GM12878 (cell line): Measurements from ENCODE around the gene MTMR10. TPM values are rescaled to one million over a fixed set of nuclear protein-coding genes. Genes with fewer than 3 reads are reported as not detected.

Experiments used
- ATAC-seq: fragments of 200-7000 bp; cut with Tn5 transposase; 3 replicates; pipeline ENCODE4 v1.9.1; 2020; ENCODE audit warnings: mild to moderate bottlenecking, moderate library complexity
- BruUV-seq: library from RNA; stranded (reverse); fragments of 400-500 nt; replicated peaks from 2 replicates; lab custom pipeline; 2021; lab: Mats Ljungman, UMichigan
- CTCF ChIA-PET: fragments of 300-600 bp; sonication (Branson Sonifier 250); formaldehyde crosslinking; extraction: SDS; loops from one replicate; lab custom pipeline; 2021; ENCODE audit warnings: inconsistent platforms; lab: Yijun Ruan, JAX
- POLR2A ChIA-PET: fragments of 350-600 bp; formaldehyde crosslinking; extraction: SDS; loops from one replicate; lab custom pipeline; 2021; ENCODE audit warnings: inconsistent platforms; lab: Charles Lee
- RAD21 ChIA-PET: fragments of 300-600 bp; sonication (Branson Sonifier 250); formaldehyde crosslinking; loops from one replicate; lab custom pipeline; 2023; ENCODE audit warnings: antibody characterized with exemption; ENCODE audit not compliant: unreplicated experiment; lab: Charles Lee
- SMC1A ChIA-PET: fragments of 300-600 bp; sonication (Branson Sonifier 250); formaldehyde crosslinking; loops from one replicate; lab custom pipeline; 2023; ENCODE audit not compliant: unreplicated experiment, uncharacterized antibody; lab: Charles Lee
- DNase-seq: peaks from one replicate; pipeline ENCODE4 v3.0.0-alpha.2; 2011; ENCODE audit warnings: low read depth, low spot score
- FAIRE-seq: peaks from 3 replicates; lab custom pipeline; 2011; peaks lifted over from hg19 to GRCh38; lab: Jason Lieb, UNC
- H2AFZ ChIP-seq: 2 replicates; pipeline ENCODE4 v1.6.0; 2011; ENCODE audit warnings: low read depth, low read length, control low read depth; ENCODE audit not compliant: control insufficient read depth
- H3K27ac ChIP-seq: 2 replicates; pipeline ENCODE4 v1.5.1; 2011; ENCODE audit warnings: control low read depth; ENCODE audit not compliant: control insufficient read depth, insufficient read depth
- H3K27me3 ChIP-seq, 2 experiments: replicated peaks in 1 of 2; 2 replicates each; pipeline versions ENCODE4 v1.6.0 to v1.6.1; 2011; ENCODE audit warnings: low read length in 1 of 2; ENCODE audit not compliant: control insufficient read depth in 2 of 2, insufficient read depth in 2 of 2
- H3K36me3 ChIP-seq, 2 experiments: 2 replicates each; pipeline ENCODE4 v1.5.1; 2011; ENCODE audit warnings: low read length in 1 of 2; ENCODE audit not compliant: control insufficient read depth in 2 of 2, insufficient read depth in 2 of 2
- H3K4me1 ChIP-seq: 2 replicates; pipeline ENCODE4 v1.6.1; 2011; ENCODE audit warnings: mild to moderate bottlenecking, low read length, moderate library complexity, mixed read lengths; ENCODE audit not compliant: control insufficient read depth, insufficient read depth
- H3K4me2 ChIP-seq: 2 replicates; pipeline ENCODE4 v1.6.0; 2011; ENCODE audit warnings: control low read depth; ENCODE audit not compliant: control insufficient read depth, insufficient read depth
- H3K4me3 ChIP-seq: fragments of 200-600 bp; sonication (generic); 2 replicates; pipeline ENCODE4 v1.5.1; 2016
- H3K79me2 ChIP-seq: 2 replicates; pipeline ENCODE4 v1.6.0; 2011; ENCODE audit warnings: low read length; ENCODE audit not compliant: control insufficient read depth, insufficient read depth
- H3K9ac ChIP-seq: 2 replicates; pipeline ENCODE4 v1.8.0; 2011; ENCODE audit warnings: low read length, control low read depth, mixed read lengths; ENCODE audit not compliant: control insufficient read depth, insufficient read depth
- H3K9me3 ChIP-seq: replicated peaks from 3 replicates; pipeline ENCODE4 v1.5.1; 2011; ENCODE audit warnings: mild to moderate bottlenecking, low read length; ENCODE audit not compliant: control insufficient read depth, insufficient read depth
- H4K20me1 ChIP-seq: 2 replicates; pipeline ENCODE4 v1.6.0; 2011; ENCODE audit not compliant: control insufficient read depth, insufficient read depth
- ATF7 ChIP-seq: fragments of 450-650 bp; IDR thresholded peaks from 2 replicates; pipeline ENCODE4 v1.6.1; 2016; ENCODE audit warnings: low read depth, mild to moderate bottlenecking
- BHLHE40 ChIP-seq, 2 experiments: fragments of 450-650 bp in 1 of 2; IDR thresholded peaks; 2 replicates each; pipeline ENCODE4 v1.6.1; 2011 to 2017; ENCODE audit warnings: low read depth in 2 of 2, borderline replicate concordance in 1 of 2, improper control_type of control experiment in 1 of 2, low read length in 1 of 2, mild to moderate bottlenecking in 1 of 2
- CBX5 ChIP-seq: sonication (generic); IDR thresholded peaks from 2 replicates; pipeline ENCODE4 v1.6.1; 2016; ENCODE audit warnings: low read depth, moderate library complexity, mild to moderate bottlenecking, inconsistent platforms
- CEBPB ChIP-seq, 2 experiments: fragments of 150-350 bp in 1 of 2; IDR thresholded peaks; 2 replicates each; pipeline ENCODE4 v1.6.1; 2012 to 2014; ENCODE audit warnings: low read depth in 2 of 2, low read length in 2 of 2, borderline replicate concordance in 1 of 2, inconsistent platforms in 1 of 2
- CEBPZ ChIP-seq: fragments of 150-350 bp; IDR thresholded peaks from 2 replicates; pipeline ENCODE4 v1.6.1; 2016; ENCODE audit warnings: low read depth, low read length
- CHD2 ChIP-seq: IDR thresholded peaks from 2 replicates; pipeline ENCODE4 v1.6.1; 2011; ENCODE audit warnings: low read depth, low read length, improper control_type of control experiment, borderline replicate concordance
- EED ChIP-seq: sonication (generic); IDR thresholded peaks from 2 replicates; pipeline ENCODE4 v1.6.1; 2016; ENCODE audit warnings: antibody characterized with exemption, low read depth
- FOXK2 ChIP-seq: fragments of 450-650 bp; IDR thresholded peaks from 2 replicates; pipeline ENCODE4 v1.6.1; 2017; ENCODE audit warnings: mild to moderate bottlenecking, moderate library complexity
- MTA3 ChIP-seq: IDR thresholded peaks from 2 replicates; pipeline ENCODE4 v1.6.1; 2012; ENCODE audit warnings: low read length, inconsistent platforms, borderline replicate concordance
- NFXL1 ChIP-seq: fragments of 450-650 bp; IDR thresholded peaks from 2 replicates; pipeline ENCODE4 v1.6.1; 2017; ENCODE audit warnings: antibody characterized with exemption, mild to moderate bottlenecking, borderline replicate concordance
- NR2C2 ChIP-seq: IDR thresholded peaks from 2 replicates; pipeline ENCODE4 v1.6.1; 2011; ENCODE audit warnings: borderline replicate concordance, low read depth; ENCODE audit not compliant: control insufficient read depth, insufficient read length
- PAX8 ChIP-seq: fragments of 450-650 bp; IDR thresholded peaks from 2 replicates; pipeline ENCODE4 v1.6.1; 2017; ENCODE audit warnings: mild to moderate bottlenecking, moderate library complexity
- PML ChIP-seq: IDR thresholded peaks from 2 replicates; pipeline ENCODE4 v1.6.1; 2012; ENCODE audit warnings: low read length, inconsistent platforms
- RB1 ChIP-seq: fragments of 450-650 bp; formaldehyde crosslinking; IDR thresholded peaks from 2 replicates; pipeline ENCODE4 v1.6.1; 2017; ENCODE audit warnings: mild to moderate bottlenecking, borderline replicate concordance
- RUNX3 ChIP-seq: IDR thresholded peaks from 2 replicates; pipeline ENCODE4 v1.6.1; 2012; ENCODE audit warnings: low read length, inconsistent platforms
- SRF ChIP-seq, 2 experiments: IDR thresholded peaks; 2 replicates each; pipeline ENCODE4 v1.6.1; 2011; ENCODE audit warnings: low read depth in 2 of 2, low read length in 2 of 2, mild to moderate bottlenecking in 1 of 2, moderate library complexity in 1 of 2
- WRNIP1 ChIP-seq: IDR thresholded peaks from 2 replicates; pipeline ENCODE4 v1.6.1; 2011; ENCODE audit warnings: low read depth, low read length, improper control_type of control experiment, borderline replicate concordance
- ZBTB11 ChIP-seq: fragments of 450-650 bp; formaldehyde crosslinking; IDR thresholded peaks from 2 replicates; pipeline ENCODE4 v1.5.0; 2022; ENCODE audit warnings: mild to moderate bottlenecking, missing genetic modification characterization
- ZNF24 ChIP-seq: fragments of 450-650 bp; IDR thresholded peaks from 2 replicates; pipeline ENCODE4 v1.6.1; 2017; ENCODE audit warnings: antibody characterized with exemption, mild to moderate bottlenecking
- ZNF274 ChIP-seq: IDR thresholded peaks from one replicate; pipeline ENCODE4 v1.8.0; 2011; ENCODE audit not compliant: insufficient read length, insufficient read depth
- WGBS: methylation state at CpG from one replicate; pipeline ENCODE4 v1.1.6; 2016; ENCODE audit warnings: low lambda C conversion rate; ENCODE audit not compliant: insufficient replicate concordance, insufficient coverage; ENCODE audit errors: missing lambda C conversion rate; 5-methylcytosine and 5-hydroxymethylcytosine counted together
- in situ Hi-C: fragments of 300-500 bp; cut with MboI; formaldehyde crosslinking; loops from 9 replicates; pipeline ENCODE4 v1.14.3; 2018; ENCODE audit warnings: mixed read lengths
- intact Hi-C: fragments of 100-400 bp; cut with micrococcal nuclease; formaldehyde crosslinking; loops from one replicate; pipeline ENCODE4 v1.14.2; 2022; ENCODE audit not compliant: unreplicated experiment
- polyA plus RNA-seq, 11 experiments: library from polyadenylated mRNA; depleted of rRNA in 4 of 11; unstranded in 6 of 11; stranded (reverse) in 5 of 11; fragments of >200 nt; fragmentation: Nextera tagmentation in 4 of 11; fragmentation: Illumina TruSeq in 1 of 11; extraction: Ambion mirVana in 4 of 11; extraction: Trizol in 1 of 11; gene quantifications; 1 replicate in 1 of 11; 2 replicates in 10 of 11; pipeline versions ENCODE4 v1.2.1 to v1.2.3, GENCODE V29; 2011 to 2016; ENCODE audit warnings: inconsistent platforms in 2 of 11, missing spikeins in 2 of 11, low read depth in 1 of 11
- total RNA-seq, 4 experiments: library from RNA; depleted of rRNA in 3 of 4; stranded (reverse); fragments of >200 nt in 3 of 4; fragmentation: Illumina TruSeq in 1 of 4; extraction: Trizol in 1 of 4; gene quantifications; 2 replicates each; pipeline versions ENCODE4 v1.2.1 to v1.2.3, GENCODE V29; 2013 to 2021

Gene MTMR10
- total and polyA plus RNA-seq, 10 of the 15 experiments (the other 5 are each of a cell fraction or from before 2014, with no cell fraction given), result 1.9 to 13.6 (median 8.9) TPM

GRCh38 chr15:30925686-30926085 lies 65.7 kb downstream of the MTMR10 start (continued):
- TF ChIP-seq ZNF274 (no peak), WRNIP1 (no peak), SRF (IDR thresholded peaks at IDR 0.05; ENCODE audit: low read depth in 2 of 2, low read length in 2 of 2) (no peak), CHD2 (no peak), MTA3 (no peak), NR2C2 (no peak), CEBPB (IDR thresholded peaks at IDR 0.05; ENCODE audit: borderline replicate concordance in 1 of 2, low read depth in 2 of 2, low read length in 2 of 2) (no peak), FOXK2 (no peak), ZBTB11 (no peak), ZNF24 (no peak)

- Histone ChIP-seq H3K9me3 (no peaks in the 10 kb centered on the region), H2AFZ (no peak overlapping the region), H4K20me1 (no peaks in the 10 kb centered on the region; the same call in 1 of the 2 replicates), H3K79me2 (no peaks in the 10 kb centered on the region), H3K27me3 (no peaks in the 10 kb centered on the region), H3K4me3 (no peak overlapping the region), H3K36me3 (peaks cover 16 to 25% of the 10 kb centered on the region in 2 experiments), H3K4me1 (peaks cover 15% of the 10 kb centered on the region), H3K4me2 (no peak overlapping the region), H3K27ac (no peak overlapping the region), H3K9ac (no peak overlapping the region)
- no peak for DNase-seq
- in situ Hi-C loops, result no loop called here
- POLR2A ChIA-PET, result no interaction called here
- intact Hi-C loops, result loop anchor here (5.0 kb wide), 1 partner anchor 48 kb away; no protein-coding TSS in a partner anchor
- CTCF ChIA-PET, result no interaction called here
- SMC1A ChIA-PET, result interaction anchor here (1.7 kb wide), 1 partner anchor 29 kb away, joined by 4 read pairs; no protein-coding TSS in a partner anchor
- RAD21 ChIA-PET, result no interaction called here
- no TSS peak for BruUV-seq
- FAIRE-seq, result no peak
- ATAC-seq, result no peak
- 99% methylated on average over 5 of the region's 5 CpGs for WGBS
- TF ChIP-seq CBX5, result no peak
- no peak for TF ChIP-seq ATF7
- no peak for TF ChIP-seq CEBPZ
- no peak for TF ChIP-seq RB1
- no peak for TF ChIP-seq BHLHE40 (IDR thresholded peaks at IDR 0.05; ENCODE audit: borderline replicate concordance in 1 of 2, low read depth in 2 of 2, low read length in 1 of 2)
- TF ChIP-seq PAX8, result no peak
- no peak for TF ChIP-seq RUNX3
- TF ChIP-seq PML, result no peak
- TF ChIP-seq EED, result no peak
- no peak for TF ChIP-seq NFXL1
Observed at GRCh38 chr15:30924353-30924752, 67.1 kb downstream of the MTMR10 start.
